ENCODE measurements around the gene DNPEP. TPM values are rescaled to one million over a fixed set of nuclear protein-coding genes. Genes with fewer than 3 reads are reported as not detected.

Gene DNPEP
- total and polyA plus RNA-seq, 2 donors (not counting 1 experiment from before 2014, with no cell fraction given): 82.6 to 91.7 TPM

- CTCF ChIA-PET: no interaction called here
- Histone ChIP-seq H3K9ac (ENCODE audit: low read length) (no peak overlapping the region), H3K4me3 (ENCODE audit: control extremely low read depth in 1 of 5, extremely low read depth in 1 of 5, insufficient read depth in 1 of 5, low read depth in 2 of 5, low read length in 4 of 5) (no peak overlapping the region), H2AFZ (ENCODE audit: insufficient read depth, low read depth, low read length, poor library complexity, severe bottlenecking) (no peak overlapping the region), H3K79me2 (ENCODE audit: control insufficient read depth, insufficient read depth, low read length) (no peaks in the 10 kb centered on the region), H3K4me2 (replicated peaks; ENCODE audit: low read depth, low read length, poor library complexity, severe bottlenecking) (no peak overlapping the region), H4K20me1 (ENCODE audit: control insufficient read depth, insufficient read depth, low read length, poor library complexity, severe bottlenecking) (no peaks in the 10 kb centered on the region), H3K27ac (ENCODE audit: low read length in 2 of 2) (no peak overlapping the region), H3K27me3 (replicated peaks in 1 of 4; ENCODE audit: control extremely low read depth in 1 of 4, control insufficient read depth in 3 of 4, insufficient read depth in 4 of 4, low read length in 3 of 4) (peaks cover 0 to 64% (median 17%) of the 10 kb centered on the region in 4 experiments), H3K9me3 (ENCODE audit: control extremely low read depth in 1 of 3, control insufficient read depth in 2 of 3, insufficient read depth in 1 of 3, low read length in 2 of 3) (peaks cover 0 to 12% (median 0%) of the 10 kb centered on the region in 3 donors), H3K36me3 (replicated peaks in 1 of 2; ENCODE audit: control extremely low read depth in 1 of 2, control insufficient read depth in 1 of 2, extremely low read depth in 1 of 2, insufficient read depth in 2 of 2, low read length in 1 of 2) (no peaks in the 10 kb centered on the region), H3K4me1 (ENCODE audit: control insufficient read depth in 2 of 2, insufficient read depth in 2 of 2, low read length in 2 of 2) (no peaks in the 10 kb centered on the region)
- Mint-ChIP-seq H3K4me3 (no peak overlapping the region), H3K4me1 (no peaks in the 10 kb centered on the region), H3K27ac (no peak overlapping the region), H3K9me3 (ENCODE audit: insufficient read depth) (no peaks in the 10 kb centered on the region), H3K27me3 (peaks cover 77% of the 10 kb centered on the region)
- ATAC-seq (ENCODE audit: low read depth) (no peak), DNase-seq (no peak)
- intact Hi-C loops (cut with micrococcal nuclease): no loop called here
- TF ChIP-seq CTCF (IDR thresholded peaks at IDR 0.05) (no peak), EZH2 (IDR thresholded peaks at IDR 0.05; ENCODE audit: borderline replicate concordance, insufficient read depth, low read depth, low read length, poor library complexity, severe bottlenecking) (no peak)
- POLR2A ChIA-PET: no interaction called here
- 80% methylated on average over 2 of the region's 2 CpGs for WGBS (ENCODE audit: insufficient coverage)
These were observed 60.0 kb downstream of the DNPEP start for GRCh38 chr2:219327719-219328118.

GRCh38 chr2:219325657-219326315 lies 61.9 kb downstream of the DNPEP start:
- Histone ChIP-seq H3K9me3 (ENCODE audit: control extremely low read depth in 1 of 3, control insufficient read depth in 2 of 3, insufficient read depth in 1 of 3, low read length in 2 of 3) (no peaks in the 10 kb centered on the region), H3K9ac (ENCODE audit: low read length) (no peak overlapping the region), H3K4me3 (ENCODE audit: control extremely low read depth in 1 of 5, extremely low read depth in 1 of 5, insufficient read depth in 1 of 5, low read depth in 2 of 5, low read length in 4 of 5) (no peak overlapping the region), H3K79me2 (ENCODE audit: control insufficient read depth, insufficient read depth, low read length) (no peaks in the 10 kb centered on the region), H3K36me3 (replicated peaks in 1 of 2; ENCODE audit: control extremely low read depth in 1 of 2, control insufficient read depth in 1 of 2, extremely low read depth in 1 of 2, insufficient read depth in 2 of 2, low read length in 1 of 2) (no peaks in the 10 kb centered on the region), H2AFZ (ENCODE audit: insufficient read depth, low read depth, low read length, poor library complexity, severe bottlenecking) (no peak overlapping the region), H3K4me2 (replicated peaks; ENCODE audit: low read depth, low read length, poor library complexity, severe bottlenecking) (no peak overlapping the region), H3K4me1 (ENCODE audit: control insufficient read depth in 2 of 2, insufficient read depth in 2 of 2, low read length in 2 of 2) (no peaks in the 10 kb centered on the region), H4K20me1 (ENCODE audit: control insufficient read depth, insufficient read depth, low read length, poor library complexity, severe bottlenecking) (no peaks in the 10 kb centered on the region), H3K27ac (ENCODE audit: low read length in 2 of 2) (no peak overlapping the region), H3K27me3 (replicated peaks in 1 of 4; ENCODE audit: control extremely low read depth in 1 of 4, control insufficient read depth in 3 of 4, insufficient read depth in 4 of 4, low read length in 3 of 4) (peaks cover 0 to 52% (median 7%) of the 10 kb centered on the region in 4 experiments)
- Mint-ChIP-seq H3K4me3 (no peak overlapping the region), H3K9me3 (ENCODE audit: insufficient read depth) (no peaks in the 10 kb centered on the region), H3K27ac (no peak overlapping the region), H3K27me3 (peaks cover 73% of the 10 kb centered on the region), H3K4me1 (peaks cover 3% of the 10 kb centered on the region)
- POLR2A ChIA-PET: no interaction called here
- intact Hi-C loops (cut with micrococcal nuclease): no loop called here
- TF ChIP-seq EZH2 (IDR thresholded peaks at IDR 0.05; ENCODE audit: borderline replicate concordance, insufficient read depth, low read depth, low read length, poor library complexity, severe bottlenecking): no peak
- TF ChIP-seq CTCF (IDR thresholded peaks at IDR 0.05): no peak
- no peak for ATAC-seq (ENCODE audit: low read depth)
- DNase-seq: no peak
- CTCF ChIA-PET: no interaction called here
- WGBS (ENCODE audit: insufficient coverage): 40% methylated on average over 6 of the region's 9 CpGs

All from B cell (primary cell).